SU-DHL-6 (cell line): ENCODE data around the gene ZNF774.

Experiments used
- H2AFZ ChIP-seq: fragments of 200-600 bp; sonication (generic); 2 replicates; pipeline ENCODE4 v1.6.1; 2014; ENCODE audit warnings: low read depth, mild to moderate bottlenecking, moderate library complexity, mixed read lengths, antibody characterized with exemption, low read length; ENCODE audit not compliant: severe bottlenecking
- H3F3A ChIP-seq: fragments of 200-600 bp; shearing (Covaris generic); 2 replicates; pipeline ENCODE4 v1.6.0; 2016; ENCODE audit warnings: antibody characterized with exemption, mild to moderate bottlenecking; ENCODE audit not compliant: insufficient read depth
- H3K27ac ChIP-seq: fragments of 200-600 bp; sonication (generic); 2 replicates; pipeline ENCODE4 v1.5.1; 2016; ENCODE audit warnings: low read depth, mild to moderate bottlenecking, low read length, moderate library complexity, mixed read lengths
- H3K27me3 ChIP-seq: fragments of 200-600 bp; sonication (generic), shearing (Covaris generic); 2 replicates; pipeline ENCODE4 v1.6.0; 2014; ENCODE audit warnings: mild to moderate bottlenecking, low read length
- H3K36me3 ChIP-seq: fragments of 200-600 bp; sonication (generic); 2 replicates; pipeline ENCODE4 v1.6.1; 2014; ENCODE audit warnings: mild to moderate bottlenecking, low read length, mixed read lengths
- H3K4me2 ChIP-seq: fragments of 300-600, 200-600 bp; shearing (Covaris generic), sonication (generic); 2 replicates; pipeline ENCODE4 v1.6.0; 2014; ENCODE audit warnings: low read length, low read depth, mild to moderate bottlenecking; ENCODE audit not compliant: poor library complexity, severe bottlenecking
- H3K4me3 ChIP-seq: fragments of 200-600 bp; sonication (generic); 2 replicates; pipeline ENCODE4 v1.5.1; 2014; ENCODE audit warnings: antibody characterized with exemption, low read length, mild to moderate bottlenecking, mixed read lengths; ENCODE audit not compliant: insufficient read depth, poor library complexity, severe bottlenecking
- H3K79me2 ChIP-seq: fragments of 200-600 bp; sonication (generic); 2 replicates; pipeline ENCODE4 v1.6.1; 2014; ENCODE audit warnings: mild to moderate bottlenecking, low read length, moderate library complexity; ENCODE audit not compliant: insufficient read depth
- H3K9ac ChIP-seq: fragments of 200-600 bp; sonication (generic); 2 replicates; pipeline ENCODE4 v1.7.0; 2014; ENCODE audit warnings: mild to moderate bottlenecking, low read length
- H3K9me2 ChIP-seq: fragments of 200-600 bp; sonication (generic); replicated peaks from 2 replicates; pipeline ENCODE4 v1.6.1; 2014; ENCODE audit warnings: low read length; ENCODE audit not compliant: insufficient read depth
- H3K9me3 ChIP-seq: fragments of 200-600 bp; sonication (generic); 2 replicates; pipeline ENCODE4 v1.6.1; 2014; ENCODE audit warnings: low read length, mixed read lengths; ENCODE audit not compliant: insufficient read depth
- H4K20me1 ChIP-seq: fragments of 200-600 bp; sonication (generic); 2 replicates; pipeline ENCODE4 v1.6.1; 2014; ENCODE audit warnings: low read depth, mild to moderate bottlenecking, antibody characterized with exemption, low read length, moderate library complexity, mixed read lengths
- EZH2phosphoT487 ChIP-seq: fragments of 200-600 bp; sonication (generic), shearing (Covaris generic); conservative IDR thresholded peaks from 2 replicates; pipeline ENCODE4 v1.6.1; 2018; ENCODE audit warnings: mild to moderate bottlenecking, antibody characterized with exemption, low read length, moderate library complexity, mixed read lengths
- TF ChIP-seq, protein P1 (sequence below): fragments of 200-600 bp; sonication (generic); IDR thresholded peaks from one replicate; pipeline ENCODE4 v1.5.1; 2017; ENCODE audit warnings: antibody characterized with exemption, mild to moderate bottlenecking, low read length, moderate library complexity; ENCODE audit not compliant: insufficient read depth, poor library complexity, severe bottlenecking

ZNF774 gene

DNA sequence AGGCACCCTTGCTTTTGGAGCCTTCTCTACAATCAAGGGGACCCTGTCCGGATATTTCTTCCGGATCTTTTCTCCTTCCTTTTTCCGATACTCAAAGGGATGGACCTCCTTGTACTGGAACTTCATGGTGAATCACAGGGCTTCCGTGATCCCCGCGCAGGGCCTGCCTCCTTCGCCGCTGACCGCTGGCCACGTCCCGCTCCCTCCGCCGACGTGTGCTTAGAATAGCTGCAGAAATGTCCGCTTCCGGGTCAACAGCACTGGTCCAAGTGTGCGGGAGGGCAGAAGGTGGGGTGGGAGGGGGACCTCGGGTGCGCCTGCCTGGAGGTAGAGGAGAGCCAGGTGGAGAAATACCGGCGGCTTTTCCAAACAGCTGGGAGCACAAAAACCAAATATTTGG, 3.0 kb upstream of the ZNF774 start:
- H3K36me3 ChIP-seq, result no peaks in the 10 kb centered on the region
- no peaks in the 10 kb centered on the region for H3F3A ChIP-seq
- no peak overlapping the region for H3K9ac ChIP-seq
- H3K4me2 ChIP-seq, result no peak overlapping the region
- no peaks in the 10 kb centered on the region for H4K20me1 ChIP-seq
- no peak for TF ChIP-seq EZH2phosphoT487
- TF ChIP-seq, protein P1, sequence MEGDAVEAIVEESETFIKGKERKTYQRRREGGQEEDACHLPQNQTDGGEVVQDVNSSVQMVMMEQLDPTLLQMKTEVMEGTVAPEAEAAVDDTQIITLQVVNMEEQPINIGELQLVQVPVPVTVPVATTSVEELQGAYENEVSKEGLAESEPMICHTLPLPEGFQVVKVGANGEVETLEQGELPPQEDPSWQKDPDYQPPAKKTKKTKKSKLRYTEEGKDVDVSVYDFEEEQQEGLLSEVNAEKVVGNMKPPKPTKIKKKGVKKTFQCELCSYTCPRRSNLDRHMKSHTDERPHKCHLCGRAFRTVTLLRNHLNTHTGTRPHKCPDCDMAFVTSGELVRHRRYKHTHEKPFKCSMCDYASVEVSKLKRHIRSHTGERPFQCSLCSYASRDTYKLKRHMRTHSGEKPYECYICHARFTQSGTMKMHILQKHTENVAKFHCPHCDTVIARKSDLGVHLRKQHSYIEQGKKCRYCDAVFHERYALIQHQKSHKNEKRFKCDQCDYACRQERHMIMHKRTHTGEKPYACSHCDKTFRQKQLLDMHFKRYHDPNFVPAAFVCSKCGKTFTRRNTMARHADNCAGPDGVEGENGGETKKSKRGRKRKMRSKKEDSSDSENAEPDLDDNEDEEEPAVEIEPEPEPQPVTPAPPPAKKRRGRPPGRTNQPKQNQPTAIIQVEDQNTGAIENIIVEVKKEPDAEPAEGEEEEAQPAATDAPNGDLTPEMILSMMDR, result no peak
- no peak overlapping the region for H3K4me3 ChIP-seq
- no peaks in the 10 kb centered on the region for H3K27me3 ChIP-seq
- H3K27ac ChIP-seq, result no peak overlapping the region
- no peaks in the 10 kb centered on the region for H3K9me3 ChIP-seq
- no peak overlapping the region for H2AFZ ChIP-seq
- H3K9me2 ChIP-seq, result no peaks in the 10 kb centered on the region
- H3K79me2 ChIP-seq, result no peaks in the 10 kb centered on the region

DNA sequence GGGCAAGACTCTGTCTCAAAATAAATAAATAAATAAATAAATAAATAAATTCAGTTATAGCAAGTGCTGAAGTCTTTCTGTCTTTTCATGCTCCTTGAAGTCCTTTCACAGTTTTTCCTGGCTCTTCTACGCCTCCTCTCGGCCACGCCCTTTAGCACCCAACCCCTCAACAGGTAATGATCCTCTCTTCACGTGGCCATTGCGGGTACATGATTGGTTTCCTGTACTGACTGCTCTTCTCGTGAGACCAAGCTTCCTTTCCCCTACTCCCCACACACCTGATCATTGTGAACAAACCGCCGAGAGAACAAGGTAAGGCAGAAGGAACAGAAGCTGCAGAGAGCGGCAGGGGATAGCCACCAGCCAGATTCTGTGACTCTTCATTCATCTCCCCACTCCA, 2.3 kb upstream of the ZNF774 start:
- H2AFZ ChIP-seq, result no peak overlapping the region
- H3K36me3 ChIP-seq, result no peaks in the 10 kb centered on the region
- no peaks in the 10 kb centered on the region for H4K20me1 ChIP-seq
- H3K27me3 ChIP-seq, result no peaks in the 10 kb centered on the region
- no peaks in the 10 kb centered on the region for H3K9me3 ChIP-seq
- no peak overlapping the region for H3K4me2 ChIP-seq
- H3F3A ChIP-seq, result no peaks in the 10 kb centered on the region
- no peak overlapping the region for H3K27ac ChIP-seq
- H3K9ac ChIP-seq, result no peak overlapping the region
- no peak overlapping the region for H3K4me3 ChIP-seq
- no peaks in the 10 kb centered on the region for H3K79me2 ChIP-seq
- no peak for TF ChIP-seq EZH2phosphoT487
- TF ChIP-seq, protein P1, result no peak
- no peaks in the 10 kb centered on the region for H3K9me2 ChIP-seq

DNA sequence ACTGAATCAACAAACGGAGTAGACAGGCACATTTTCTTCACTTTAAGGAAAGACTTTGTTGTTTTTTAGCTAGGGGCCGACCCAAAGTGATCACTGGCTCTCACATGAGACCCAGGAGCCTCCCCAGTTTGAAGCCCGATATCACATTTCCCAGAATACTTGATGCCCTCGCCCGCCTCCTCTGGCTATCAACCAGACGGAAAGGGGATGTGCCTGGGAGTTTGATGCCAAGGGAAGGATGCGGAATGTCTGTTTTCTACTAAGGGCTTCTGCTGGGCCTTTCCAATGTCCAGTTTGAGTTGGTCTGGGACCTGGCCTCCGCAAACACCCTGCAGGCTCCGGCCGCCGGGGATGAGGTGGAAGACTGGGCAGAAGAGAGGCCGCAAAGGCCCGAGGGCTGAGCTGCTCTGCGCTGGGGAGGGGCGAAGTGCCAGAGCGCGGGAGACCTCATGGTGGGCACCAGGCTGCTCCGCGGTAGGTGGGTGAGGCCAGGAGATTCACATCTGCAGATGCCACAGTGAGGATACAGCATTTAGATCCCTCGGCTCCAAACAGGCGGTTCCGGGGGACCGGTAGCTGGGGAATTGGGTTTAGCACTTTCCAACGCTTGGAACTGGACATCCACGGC, 491 bp upstream of the ZNF774 start:
- H3K9ac ChIP-seq, result no peak overlapping the region
- no peaks in the 10 kb centered on the region for H4K20me1 ChIP-seq
- H2AFZ ChIP-seq, result peak overlapping the region; percentile 57
- no peaks in the 10 kb centered on the region for H3K36me3 ChIP-seq
- no peaks in the 10 kb centered on the region for H3K9me2 ChIP-seq
- no peak for TF ChIP-seq EZH2phosphoT487
- TF ChIP-seq, protein P1, result no peak
- H3K79me2 ChIP-seq, result no peaks in the 10 kb centered on the region
- no peaks in the 10 kb centered on the region for H3F3A ChIP-seq
- H3K9me3 ChIP-seq, result no peaks in the 10 kb centered on the region
- no peaks in the 10 kb centered on the region for H3K27me3 ChIP-seq
- H3K4me3 ChIP-seq, result peak overlapping the region; percentile 70
- no peak overlapping the region for H3K27ac ChIP-seq
- peak overlapping the region; percentile 61 for H3K4me2 ChIP-seq
